Lung (tissue), 12 donors: ENCODE measurements around the gene STK32A. TPM values are rescaled to one million over a fixed set of nuclear protein-coding genes. Genes with fewer than 3 reads are reported as not detected.

ENCODE experiments used
- ATAC-seq: fragments of 200-7000 bp; cut with Tn5 transposase; one replicate; pipeline ENCODE4 v1.9.1; 2020; ENCODE audit warnings: moderate number of reproducible peaks; ENCODE audit not compliant: insufficient read depth, low FRiP score
- DNase-seq, 3 donors: peaks; one replicate each; pipeline ENCODE4 v3.0.0-alpha.2; 2013 to 2017
- H3K27ac ChIP-seq, 2 donors: one replicate each; pipeline ENCODE4 v1.5.1; 2013; ENCODE audit warnings: mild to moderate bottlenecking in 2 of 2, moderate library complexity in 2 of 2, control low read depth in 1 of 2, inconsistent platforms in 1 of 2, low read depth in 1 of 2, low read length in 1 of 2
- H3K27me3 ChIP-seq, 3 donors: one replicate each; pipeline ENCODE4 v1.5.1; 2013; ENCODE audit warnings: low read length in 2 of 3; ENCODE audit not compliant: control insufficient read depth in 3 of 3, insufficient read depth in 3 of 3
- H3K36me3 ChIP-seq, 4 donors: one replicate each; pipeline ENCODE4 v1.5.1; 2013; ENCODE audit warnings: low read length in 4 of 4, mild to moderate bottlenecking in 1 of 4, moderate library complexity in 1 of 4; ENCODE audit not compliant: control insufficient read depth in 4 of 4, insufficient read depth in 4 of 4
- H3K4me1 ChIP-seq, 5 donors: one replicate each; pipeline ENCODE4 v1.5.1; 2013; ENCODE audit warnings: low read length in 5 of 5, mild to moderate bottlenecking in 2 of 5, moderate library complexity in 1 of 5; ENCODE audit not compliant: control insufficient read depth in 5 of 5, insufficient read depth in 5 of 5
- H3K4me3 ChIP-seq: one replicate; pipeline ENCODE4 v1.5.1; 2013; ENCODE audit warnings: mild to moderate bottlenecking, control low read depth, moderate library complexity
- H3K9ac ChIP-seq, 2 donors: one replicate each; pipeline ENCODE4 v1.5.1; 2013; ENCODE audit warnings: low read length in 2 of 2, control low read depth in 1 of 2; ENCODE audit not compliant: insufficient read depth in 1 of 2
- H3K9me3 ChIP-seq, 4 donors: one replicate each; pipeline ENCODE4 v1.5.1; 2013; ENCODE audit warnings: low read length in 3 of 4, mild to moderate bottlenecking in 1 of 4, moderate library complexity in 1 of 4; ENCODE audit not compliant: control insufficient read depth in 4 of 4, insufficient read depth in 3 of 4
- WGBS, 2 donors: extraction: QIAGEN DNeasy Blood & Tissue Kit; methylation state at CpG; one replicate each; pipeline ENCODE4 v1.1.7; 2013; 5-methylcytosine and 5-hydroxymethylcytosine counted together
- polyA plus RNA-seq, 2 donors: library from polyadenylated mRNA; stranded (reverse); fragments of 200-250 nt; gene quantifications; one replicate each; pipeline ENCODE4 v1.2.1, GENCODE V29; 2013
- total RNA-seq, 2 donors: library from RNA; depleted of rRNA in 1 of 2; stranded (reverse); fragments of >200 nt in 1 of 2; gene quantifications; one replicate each; pipeline ENCODE4 v1.2.1, GENCODE V29; 2014 to 2021
- TF ChIP-seq, protein P1 (sequence below): IDR thresholded peaks from 2 replicates; pipeline ENCODE4 v1.5.1; 2012; ENCODE audit warnings: mild to moderate bottlenecking; ENCODE audit errors: control extremely low read depth, extremely low read depth
- donor health status: control.
- donor health status: control.
- donor health status: Bipolar disorder and iron deficiency.
- donor health status: healthy.
- donor health status: DM: yes; HTN: yes; CAD: no.

Gene STK32A
- total and polyA plus RNA-seq, 4 donors, result 1.1 to 8.7 (median 4.6) TPM

DNA sequence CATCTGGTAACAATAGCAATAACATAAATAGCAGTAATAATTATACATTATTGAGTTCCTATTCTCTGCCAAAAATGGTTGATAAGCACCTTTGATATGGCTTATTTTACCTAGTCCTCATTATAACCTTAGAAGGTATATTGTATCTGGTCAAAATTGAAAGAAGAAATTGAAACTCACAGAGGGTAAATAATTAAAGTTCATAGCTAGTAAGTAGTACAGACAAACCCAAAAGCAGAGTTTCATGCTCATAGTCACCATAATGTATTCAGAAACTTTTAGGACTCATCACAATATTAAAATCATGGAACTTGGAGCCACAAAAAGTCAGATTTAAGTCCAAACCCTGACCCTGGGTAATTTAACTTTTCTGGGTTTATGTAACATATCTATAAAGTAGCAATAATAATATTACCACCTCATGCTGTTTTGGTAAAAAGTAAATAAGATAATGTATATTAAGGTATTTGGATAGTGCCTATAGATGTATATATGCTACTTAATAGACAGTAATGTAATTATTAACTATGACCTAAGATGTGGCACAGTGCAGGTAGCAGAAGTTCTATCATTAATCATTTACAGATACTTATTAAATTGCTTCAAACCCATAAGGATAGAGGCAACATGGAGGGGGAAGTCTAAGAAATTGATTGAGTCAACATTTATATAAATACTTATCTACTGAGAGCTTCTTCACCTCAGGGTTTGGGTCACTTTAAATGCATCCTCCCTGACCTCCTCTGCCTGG is 32.4 kb downstream of the STK32A start:
- peaks cover 0 to 7% (median 2%) of the 10 kb centered on the region in 3 donors for H3K27me3 ChIP-seq
- no peak for ATAC-seq
- H3K4me1 ChIP-seq, result no peaks in the 10 kb centered on the region
- H3K9ac ChIP-seq, result no peak overlapping the region
- no peaks in the 10 kb centered on the region for H3K36me3 ChIP-seq
- no peak overlapping the region for H3K27ac ChIP-seq
- no peak overlapping the region for H3K4me3 ChIP-seq
- DNase-seq, result no peak
- H3K9me3 ChIP-seq, result no peaks in the 10 kb centered on the region
- TF ChIP-seq, protein P1, sequence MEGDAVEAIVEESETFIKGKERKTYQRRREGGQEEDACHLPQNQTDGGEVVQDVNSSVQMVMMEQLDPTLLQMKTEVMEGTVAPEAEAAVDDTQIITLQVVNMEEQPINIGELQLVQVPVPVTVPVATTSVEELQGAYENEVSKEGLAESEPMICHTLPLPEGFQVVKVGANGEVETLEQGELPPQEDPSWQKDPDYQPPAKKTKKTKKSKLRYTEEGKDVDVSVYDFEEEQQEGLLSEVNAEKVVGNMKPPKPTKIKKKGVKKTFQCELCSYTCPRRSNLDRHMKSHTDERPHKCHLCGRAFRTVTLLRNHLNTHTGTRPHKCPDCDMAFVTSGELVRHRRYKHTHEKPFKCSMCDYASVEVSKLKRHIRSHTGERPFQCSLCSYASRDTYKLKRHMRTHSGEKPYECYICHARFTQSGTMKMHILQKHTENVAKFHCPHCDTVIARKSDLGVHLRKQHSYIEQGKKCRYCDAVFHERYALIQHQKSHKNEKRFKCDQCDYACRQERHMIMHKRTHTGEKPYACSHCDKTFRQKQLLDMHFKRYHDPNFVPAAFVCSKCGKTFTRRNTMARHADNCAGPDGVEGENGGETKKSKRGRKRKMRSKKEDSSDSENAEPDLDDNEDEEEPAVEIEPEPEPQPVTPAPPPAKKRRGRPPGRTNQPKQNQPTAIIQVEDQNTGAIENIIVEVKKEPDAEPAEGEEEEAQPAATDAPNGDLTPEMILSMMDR, result no peak

DNA sequence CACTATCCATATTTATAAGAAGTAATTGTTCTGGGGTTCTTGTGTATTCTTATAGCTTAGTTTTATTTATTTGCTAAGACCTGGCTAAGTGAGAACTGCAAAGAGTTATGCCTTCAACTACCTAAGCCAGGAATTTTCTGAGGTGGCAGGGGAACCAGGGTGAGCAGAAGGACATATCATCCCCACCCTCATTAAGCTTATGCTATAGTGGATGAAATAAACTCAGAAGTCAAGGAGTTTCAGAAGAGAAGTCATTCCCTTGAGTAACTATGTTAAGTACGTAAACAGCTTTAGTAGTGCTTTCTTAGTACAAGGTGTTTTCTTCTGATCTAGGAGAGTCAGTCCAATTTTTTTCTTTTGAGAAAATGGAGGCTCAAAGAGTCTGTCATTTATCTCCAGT is 41.7 kb downstream of the STK32A start:
- WGBS, 2 donors, result 64 to 95% methylated on average over 1 of the region's 1 CpG
- DNase-seq, result no peak
- ATAC-seq, result no peak

DNA sequence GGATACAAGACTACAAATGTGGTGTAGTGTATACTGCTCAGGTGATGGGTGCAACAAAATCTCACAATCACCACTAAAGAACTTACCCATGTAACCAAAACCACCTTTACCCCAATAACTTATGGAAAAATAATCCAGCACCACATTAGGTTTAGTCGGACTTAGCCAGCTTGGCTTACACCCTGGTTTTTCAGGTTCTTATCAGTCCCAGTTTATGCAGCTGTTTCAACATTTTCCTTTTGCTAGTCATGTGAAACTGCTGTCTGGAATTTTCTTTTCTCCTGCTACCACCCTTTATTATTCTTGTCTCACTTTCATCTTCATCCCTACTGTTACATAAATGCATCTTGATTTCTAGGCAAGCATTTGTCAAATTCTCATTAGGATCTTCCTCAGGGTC is 51.5 kb downstream of the STK32A start:
- 70 to 86% methylated on average over 1 of the region's 1 CpG for WGBS, 2 donors

More for the DNA sequence above, 41.7 kb downstream of the STK32A start:
- peaks cover 0 to 17% (median 8%) of the 10 kb centered on the region in 5 donors for H3K4me1 ChIP-seq
- no peak overlapping the region for H3K4me3 ChIP-seq
- no peaks in the 10 kb centered on the region for H3K36me3 ChIP-seq
- H3K27me3 ChIP-seq, result no peaks in the 10 kb centered on the region
- no peak overlapping the region for H3K27ac ChIP-seq
- TF ChIP-seq, protein P1, result no peak
- no peaks in the 10 kb centered on the region for H3K9me3 ChIP-seq
- H3K9ac ChIP-seq, result no peak overlapping the region

More for the DNA sequence above, 51.5 kb downstream of the STK32A start:
- Histone ChIP-seq H3K9me3 (no peaks in the 10 kb centered on the region), H3K4me3 (no peak overlapping the region), H3K27ac (no peak overlapping the region), H3K27me3 (no peaks in the 10 kb centered on the region), H3K36me3 (no peaks in the 10 kb centered on the region), H3K4me1 (peaks cover 0 to 5% (median 0%) of the 10 kb centered on the region in 5 donors), H3K9ac (no peak overlapping the region)
- TF ChIP-seq, protein P1, result no peak
- no peak for ATAC-seq
- peak in 1 of 3 donors; percentile 43 for DNase-seq
